T-helper 1 cell treated with Interleukin-12 subunit alpha and Interleukin-12 subunit beta and Interleukin-4 antibody, amounts not matched to agents 30 ng/mL and 1 ng/mL, for 36 hours (primary cell): Measurements from ENCODE around the gene OST4. TPM values are rescaled to one million over a fixed set of nuclear protein-coding genes. Genes with fewer than 3 reads are reported as not detected.
"Not testable (repeated sequence)": the region's sequence is repeated elsewhere in the genome, so short reads cannot be mapped to it uniquely, and the experiment has no call there.

Source experiments
- intact Hi-C: fragments of 100-400 bp; cut with micrococcal nuclease; formaldehyde crosslinking; loops from one replicate; pipeline ENCODE4 v1.15.1; 2024
- total RNA-seq: library from RNA; stranded (reverse); gene quantifications from 2 replicates; pipeline ENCODE4 v1.2.3, GENCODE V29; 2022

The OST4 gene
- total RNA-seq = 390 and 415 TPM in 2 replicates

DNA sequence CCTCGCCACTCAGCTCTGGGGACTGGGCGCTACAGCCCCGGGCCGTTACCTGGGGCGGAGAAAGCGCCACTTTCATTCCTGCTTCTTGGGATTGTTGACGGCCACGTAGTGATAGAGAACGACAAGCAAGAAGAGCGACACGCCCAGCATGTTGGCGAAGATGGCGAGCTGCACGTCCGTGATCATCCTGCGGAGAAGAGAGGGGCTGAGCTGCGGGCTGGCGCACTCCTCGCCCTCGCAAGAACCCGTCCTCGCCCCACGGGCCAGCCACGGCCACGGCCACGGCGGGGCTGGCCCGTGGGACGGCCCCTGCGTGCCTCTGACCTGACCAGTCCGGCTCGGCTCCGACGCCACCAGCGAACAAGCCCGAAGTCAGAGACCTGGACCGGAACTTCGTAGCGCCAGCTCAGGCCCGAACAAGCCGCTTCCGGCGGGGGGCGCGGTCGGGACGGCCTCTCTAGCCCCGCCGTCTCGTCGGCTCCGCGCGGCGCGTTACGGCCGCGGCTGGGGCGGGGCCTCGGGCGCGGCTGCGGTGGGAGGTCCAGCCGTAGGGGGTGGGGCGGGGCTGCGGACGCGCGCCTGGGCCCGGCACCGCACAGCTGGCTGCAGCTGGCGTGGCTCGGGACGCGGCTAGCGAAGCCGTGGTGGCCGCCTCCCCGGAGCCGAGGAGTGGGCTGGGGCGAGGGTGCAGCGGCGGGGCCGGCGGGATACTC lies at the start of gene OST4:
TSS of gene OST4 (minus strand) at position 378 of the 713 bp plus-strand sequence.
- intact Hi-C loops = loop anchor here (1.0 to 5.0 kb wide), 8 partner anchors 10 to 1821 kb away; partner anchors contain the start of genes ADGRF3, CCDC121, GPN1 and KHK

GRCh38 chr2:27119330-27119670 lies 47.8 kb upstream of the OST4 start:
- intact Hi-C loops = loop anchor here (2.0 kb wide), 1 partner anchor 16 kb away; the partner anchor contains the start of gene PREB

DNA sequence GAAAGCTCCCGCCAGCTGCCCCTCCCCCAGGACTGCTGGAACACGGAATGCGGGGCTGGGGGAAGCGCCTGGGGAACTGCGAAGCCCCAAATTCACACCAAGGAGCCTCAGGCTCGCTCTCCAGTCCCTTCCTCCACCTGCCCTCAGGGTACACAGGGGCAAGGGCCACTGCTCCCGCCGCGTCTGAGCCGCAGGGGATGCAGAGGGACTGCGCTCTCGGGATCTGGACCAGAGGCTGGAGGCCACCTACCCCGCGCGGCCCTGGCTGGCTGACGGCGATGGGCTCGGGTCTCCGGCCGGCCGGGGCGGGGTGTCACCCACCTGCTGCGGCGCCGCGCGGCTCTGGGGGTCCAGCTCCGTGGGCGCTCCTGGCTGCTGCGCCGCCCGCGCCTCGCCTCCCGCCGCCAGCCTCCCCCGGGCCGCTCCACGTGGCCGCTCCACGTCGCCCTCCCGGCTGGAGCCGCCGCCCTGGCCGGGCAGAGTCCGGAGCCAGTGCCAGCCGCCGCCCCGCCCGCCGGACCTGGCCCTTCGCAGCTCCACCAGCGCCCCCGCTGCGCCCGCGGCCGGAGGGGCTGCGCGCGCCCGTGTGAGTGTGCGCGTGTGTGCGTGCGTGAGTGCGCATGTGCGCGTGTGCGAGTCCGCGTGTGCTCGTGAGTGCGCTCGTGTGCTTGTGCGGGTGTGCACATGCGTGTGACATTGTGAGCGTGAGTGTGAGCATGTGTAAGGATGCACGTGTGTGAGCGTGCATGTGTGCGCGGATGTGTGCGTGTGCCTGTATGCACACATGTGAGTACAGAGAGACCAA lies 47.3 kb upstream of the OST4 start, which contains the start of gene CGREF1:
TSS of gene CGREF1 (minus strand) at position 604 of the 805 bp plus-strand sequence. CDS start 14,762 bp downstream, outside the sequence.
- intact Hi-C loops = loop anchor here (2.0 kb wide), 1 partner anchor 16 kb away; the partner anchor contains the start of gene PREB

GRCh38 chr2:27117995-27118524 lies 46.6 kb upstream of the OST4 start:
- intact Hi-C loops = loop anchor here (2.0 kb wide), 1 partner anchor 17 kb away; the partner anchor contains the start of gene PREB

- intact Hi-C loops = no loop called here
Observed at GRCh38 chr2:27115519-27115918, 44.1 kb upstream of the OST4 start.

DNA sequence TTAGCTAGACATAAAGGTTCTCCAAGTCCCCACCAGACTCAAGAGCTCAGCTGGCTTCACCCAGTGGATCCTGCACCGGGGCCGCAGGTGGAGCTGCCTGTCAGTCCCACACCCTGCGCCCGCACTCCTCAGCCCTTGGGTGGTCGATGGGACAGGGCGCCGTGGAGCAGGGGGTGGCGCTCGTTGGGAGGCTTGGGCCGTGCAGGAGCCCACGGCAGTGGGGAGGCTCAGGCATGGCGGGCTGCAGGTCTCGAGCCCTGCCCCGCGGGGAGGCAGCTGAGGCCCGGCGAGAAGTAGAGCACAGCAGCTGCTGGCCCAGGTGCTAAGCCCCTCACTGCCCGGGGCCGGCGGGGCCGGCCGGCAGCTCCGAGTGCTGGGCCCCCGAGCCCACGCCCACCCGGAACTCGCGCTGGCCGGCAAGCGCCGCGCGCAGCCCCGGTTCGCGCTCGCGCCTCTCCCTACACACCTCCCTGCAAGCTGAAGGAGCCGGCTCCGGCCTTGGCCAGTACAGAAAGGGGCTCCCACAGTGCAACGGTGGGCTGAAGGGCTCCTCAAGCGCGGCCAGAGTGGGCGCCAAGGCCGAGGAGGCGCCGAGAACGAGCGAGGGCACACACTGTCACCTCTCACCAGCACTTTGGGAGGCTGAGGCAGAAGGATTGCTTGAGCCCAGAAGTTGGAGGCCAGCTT lies 40.1 kb upstream of the OST4 start:
- intact Hi-C loops = not testable (repeated sequence)

GRCh38 chr2:27110603-27111352 lies 39.3 kb upstream of the OST4 start:
- intact Hi-C loops = not testable (repeated sequence)

DNA sequence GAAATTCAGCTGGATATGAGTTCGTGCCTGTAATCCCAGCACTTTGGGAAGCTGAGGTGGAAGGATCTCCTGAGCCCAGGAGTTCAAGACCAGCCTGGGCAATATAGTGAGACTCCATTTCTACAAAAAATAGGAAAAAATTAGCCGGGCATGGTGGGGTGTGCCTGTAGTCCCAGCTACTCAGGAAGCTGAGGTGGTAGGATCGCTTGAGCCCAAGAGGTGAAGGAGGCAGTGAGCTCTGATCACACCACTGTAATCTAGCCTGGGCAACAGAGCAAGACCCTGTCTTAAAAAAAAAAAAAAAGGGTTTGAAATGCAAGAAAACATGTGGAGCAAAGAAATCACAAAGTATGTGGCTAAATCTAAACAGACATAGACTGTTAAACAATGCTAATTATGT lies 37.6 kb upstream of the OST4 start:
- intact Hi-C loops = no loop called here

DNA sequence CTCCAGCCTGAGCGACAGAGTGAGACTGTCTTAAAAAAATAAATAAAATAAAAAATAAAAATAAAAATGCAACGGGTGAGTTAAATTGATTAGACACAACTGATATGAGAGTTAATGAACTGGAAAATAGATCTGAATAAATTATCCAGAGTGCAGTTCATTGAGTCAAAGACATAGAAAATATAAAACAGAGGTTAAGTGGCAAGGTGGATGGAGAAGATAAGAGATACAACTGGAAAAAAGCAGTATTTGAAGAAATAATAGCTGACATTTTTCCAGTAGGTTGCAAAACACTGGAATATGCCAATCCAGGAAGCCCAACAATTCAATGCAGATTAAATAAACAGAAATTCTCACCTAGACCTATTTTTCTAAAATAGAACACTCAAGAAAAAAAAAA lies 36.8 kb upstream of the OST4 start:
- intact Hi-C loops = no loop called here

DNA sequence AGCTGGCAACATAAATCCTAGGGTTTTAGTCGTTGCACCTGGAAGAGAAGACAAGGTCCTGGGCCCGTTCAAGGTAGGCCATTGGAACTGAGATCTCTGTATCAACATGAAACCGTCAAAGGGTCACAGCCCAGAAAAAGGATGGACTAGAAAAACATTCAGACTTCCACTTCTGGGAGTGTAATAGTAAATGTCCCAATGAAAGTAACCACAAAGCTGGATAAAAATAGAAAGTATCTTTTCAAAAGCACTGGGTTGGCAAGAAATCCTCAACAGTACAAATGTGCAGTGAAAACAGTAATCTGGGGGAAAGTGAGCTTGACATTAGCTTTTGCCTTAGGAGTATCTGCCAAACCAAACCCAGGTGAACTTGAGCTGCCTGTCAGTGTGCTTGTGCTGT lies 34.5 kb upstream of the OST4 start:
- intact Hi-C loops = no loop called here

DNA sequence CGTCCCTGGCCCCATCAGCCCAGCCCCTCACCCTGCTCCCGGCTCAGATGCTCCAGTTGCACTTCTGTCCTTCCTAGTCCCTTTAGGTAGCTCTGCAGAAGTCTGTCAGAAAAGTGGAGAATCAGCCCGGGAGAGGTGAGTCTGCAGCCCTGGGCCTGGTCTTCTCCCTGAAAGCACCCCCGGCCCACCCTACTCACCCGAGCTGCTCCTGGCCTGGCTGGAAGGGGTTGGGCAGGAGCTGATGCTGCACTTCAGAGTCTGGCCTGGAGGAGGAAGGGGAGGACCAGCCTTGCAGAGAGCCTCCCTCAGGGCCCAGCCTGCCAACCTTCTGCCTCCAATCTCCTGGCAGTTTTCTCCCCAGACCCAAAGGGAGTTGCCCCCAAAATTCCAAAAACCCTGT lies 30.9 kb upstream of the OST4 start:
- intact Hi-C loops = no loop called here

- intact Hi-C loops = no loop called here
Observed at GRCh38 chr2:27100036-27100435, 28.6 kb upstream of the OST4 start.

DNA sequence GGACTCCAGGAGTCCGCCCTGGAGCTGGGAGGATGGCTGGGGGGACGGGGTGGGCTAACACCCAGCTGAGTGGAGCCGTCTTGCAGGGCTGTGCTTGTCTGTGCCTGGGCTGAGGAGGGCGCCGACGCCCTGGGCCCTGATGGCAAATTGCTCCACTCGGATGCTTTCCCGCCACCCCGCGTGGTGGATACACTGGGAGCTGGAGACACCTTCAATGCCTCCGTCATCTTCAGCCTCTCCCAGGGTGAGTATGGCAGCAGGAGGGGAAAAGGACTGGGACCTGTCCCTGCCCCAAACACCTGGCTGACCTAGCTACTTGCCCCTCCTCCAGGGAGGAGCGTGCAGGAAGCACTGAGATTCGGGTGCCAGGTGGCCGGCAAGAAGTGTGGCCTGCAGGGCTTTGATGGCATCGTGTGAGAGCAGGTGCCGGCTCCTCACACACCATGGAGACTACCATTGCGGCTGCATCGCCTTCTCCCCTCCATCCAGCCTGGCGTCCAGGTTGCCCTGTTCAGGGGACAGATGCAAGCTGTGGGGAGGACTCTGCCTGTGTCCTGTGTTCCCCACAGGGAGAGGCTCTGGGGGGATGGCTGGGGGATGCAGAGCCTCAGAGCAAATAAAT lies 28.0 kb upstream of the OST4 start:
- intact Hi-C loops = no loop called here

DNA sequence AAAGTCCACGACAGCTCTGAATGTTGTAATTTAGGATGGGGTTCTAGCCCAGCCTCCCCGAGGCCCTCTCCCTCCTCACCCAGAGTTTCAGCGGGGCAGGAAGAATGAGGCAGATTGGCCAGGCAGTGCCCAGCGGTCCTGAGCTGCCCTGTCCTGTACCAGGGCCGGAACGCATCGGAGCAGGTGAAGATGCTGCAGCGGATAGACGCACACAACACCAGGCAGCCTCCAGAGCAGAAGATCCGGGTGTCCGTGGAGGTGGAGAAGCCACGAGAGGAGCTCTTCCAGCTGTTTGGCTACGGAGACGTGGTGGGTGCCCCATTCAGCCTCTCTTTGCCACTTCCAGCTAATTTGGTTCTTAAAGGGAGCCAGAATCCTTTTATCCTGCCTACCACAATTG lies 25.9 kb upstream of the OST4 start:
- intact Hi-C loops = no loop called here

DNA sequence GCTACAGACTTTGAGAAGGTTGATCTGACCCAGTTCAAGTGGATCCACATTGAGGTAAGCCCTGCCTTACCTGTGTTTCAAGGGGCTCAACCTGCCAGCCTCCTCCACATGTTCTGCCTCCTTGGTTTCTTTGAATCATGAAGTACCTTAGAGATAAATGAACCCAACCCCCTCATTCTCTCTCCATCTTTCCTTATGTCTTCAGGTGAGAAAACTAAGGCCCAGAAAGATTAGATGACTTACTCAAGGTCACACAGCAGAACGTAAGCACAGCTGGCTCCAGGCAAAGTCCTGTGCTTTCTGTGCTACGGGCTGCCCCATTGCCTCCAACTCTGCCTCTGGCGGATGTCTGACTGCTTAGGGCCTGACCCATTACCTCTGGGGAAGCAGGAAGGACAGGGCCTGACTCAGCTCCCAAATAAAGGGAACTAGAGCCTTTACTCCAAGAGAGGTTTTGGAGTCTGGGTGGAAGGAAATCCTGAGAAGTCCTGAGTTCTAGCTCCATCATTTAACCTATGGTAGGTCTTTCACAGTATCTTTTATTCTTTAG lies 25.4 kb upstream of the OST4 start:
- intact Hi-C loops = loop anchor here (1.0 kb wide), 5 partner anchors 11 to 259 kb away; partner anchors contain the start of genes ABHD1, GTF3C2, KHK and PREB

GRCh38 chr2:27095745-27096651 lies 24.5 kb upstream of the OST4 start:
- intact Hi-C loops = loop anchor here (1.0 kb wide), 5 partner anchors 10 to 260 kb away; partner anchors contain the start of genes ABHD1, GTF3C2, KHK and PREB

DNA sequence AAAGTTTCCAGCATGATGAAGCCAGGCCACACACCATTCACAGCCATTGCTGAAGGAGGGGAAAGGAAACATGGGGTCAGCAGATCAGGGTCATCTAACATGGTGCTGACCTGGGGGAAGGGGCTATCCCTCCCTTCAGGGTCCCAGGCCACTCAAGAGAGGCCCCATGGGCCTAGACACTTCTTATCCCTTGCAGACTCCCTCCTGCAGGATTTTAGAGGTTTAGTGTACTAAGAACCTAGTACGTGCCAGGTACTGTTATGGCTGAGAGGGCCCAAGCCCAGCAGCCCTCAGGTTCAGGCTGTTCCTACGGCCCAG lies 23.9 kb upstream of the OST4 start:
- intact Hi-C loops = no loop called here

GRCh38 chr2:27094353-27094984 lies 23.0 kb upstream of the OST4 start:
- intact Hi-C loops = no loop called here
